CD4-positive, alpha-beta T cell treated with Interleukin-2 at 100 ng/mL for 4 hours (primary cell): Measurements from ENCODE around the gene ENAH.
"Not testable (repeated sequence)": the region's sequence is repeated elsewhere in the genome, so short reads cannot be mapped to it uniquely, and the experiment has no call there.

Source experiments
- DNase-seq: peaks from one replicate; pipeline ENCODE4 v3.0.0-alpha.2; 2020; ENCODE audit warnings: low spot score

The ENAH gene

DNA sequence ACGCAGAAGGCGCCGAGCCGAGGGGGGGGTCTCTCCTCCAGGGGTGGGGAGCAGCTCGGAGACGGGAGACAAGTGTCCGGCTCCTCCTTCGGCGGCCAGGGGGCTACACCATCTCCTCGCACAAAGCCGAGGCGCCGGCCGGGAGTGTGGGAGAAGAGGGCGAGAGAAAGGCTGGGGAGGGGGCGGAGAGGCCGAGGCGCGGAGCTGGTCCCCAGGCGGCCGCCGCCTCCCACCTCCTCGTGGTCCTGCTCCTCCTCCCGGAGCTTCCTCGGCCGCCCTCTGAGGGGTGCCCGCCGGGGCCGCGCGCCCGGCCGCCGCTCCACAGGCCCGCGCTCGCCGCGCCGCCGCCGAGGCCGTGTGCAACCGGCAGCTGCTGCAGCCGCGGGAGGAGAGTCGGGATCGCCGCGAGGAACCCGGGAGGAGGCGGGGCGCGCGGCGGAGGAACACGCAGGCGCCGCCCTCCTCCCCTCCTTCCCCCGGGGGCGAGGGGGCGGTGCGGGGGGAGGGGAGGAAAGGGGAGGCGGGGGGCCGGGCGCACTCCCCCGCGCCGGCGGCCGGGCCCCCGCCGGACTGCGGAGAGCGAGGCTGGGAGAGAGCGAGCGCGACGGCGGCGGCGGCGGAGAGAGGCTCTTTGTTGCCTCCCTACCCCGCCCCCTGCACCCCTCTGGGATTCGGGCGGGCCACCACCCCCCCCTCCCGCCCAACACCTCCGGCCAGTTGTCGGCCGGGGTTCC, at the start of gene ENAH:
TSS of gene ENAH (minus strand) at position 395 of the 734 bp plus-strand sequence. CDS start 433 bp downstream, outside the sequence.
- peak; percentile 8 for DNase-seq

DNA sequence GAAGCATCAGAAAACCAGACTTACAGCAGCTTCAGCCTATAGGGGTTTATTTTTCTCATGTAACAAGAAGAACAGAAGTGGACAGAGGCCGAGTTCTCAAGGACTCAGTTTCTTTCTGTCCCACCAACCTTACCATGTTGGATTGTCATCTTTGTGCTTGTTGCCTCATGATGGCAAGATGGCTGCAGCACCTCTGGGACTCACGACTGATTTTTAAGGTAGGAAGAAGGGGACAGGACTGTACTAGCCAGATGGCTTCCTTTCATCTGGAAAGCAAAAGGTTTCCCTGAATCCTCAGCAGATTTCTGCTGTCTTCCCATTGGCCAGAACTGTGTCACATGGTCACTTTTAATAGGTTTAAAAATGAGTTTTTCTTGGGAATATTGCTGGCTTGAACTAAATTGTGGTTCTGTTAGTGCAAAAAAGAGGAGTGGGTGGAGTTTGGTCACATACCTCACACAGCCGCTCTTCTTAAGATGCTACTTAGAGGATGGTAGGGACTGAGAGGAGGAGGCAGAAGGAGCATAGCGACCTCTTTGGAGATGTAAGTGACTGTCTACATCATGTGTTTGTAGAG, 48.1 kb upstream of the ENAH start:
- no peak for DNase-seq

DNA sequence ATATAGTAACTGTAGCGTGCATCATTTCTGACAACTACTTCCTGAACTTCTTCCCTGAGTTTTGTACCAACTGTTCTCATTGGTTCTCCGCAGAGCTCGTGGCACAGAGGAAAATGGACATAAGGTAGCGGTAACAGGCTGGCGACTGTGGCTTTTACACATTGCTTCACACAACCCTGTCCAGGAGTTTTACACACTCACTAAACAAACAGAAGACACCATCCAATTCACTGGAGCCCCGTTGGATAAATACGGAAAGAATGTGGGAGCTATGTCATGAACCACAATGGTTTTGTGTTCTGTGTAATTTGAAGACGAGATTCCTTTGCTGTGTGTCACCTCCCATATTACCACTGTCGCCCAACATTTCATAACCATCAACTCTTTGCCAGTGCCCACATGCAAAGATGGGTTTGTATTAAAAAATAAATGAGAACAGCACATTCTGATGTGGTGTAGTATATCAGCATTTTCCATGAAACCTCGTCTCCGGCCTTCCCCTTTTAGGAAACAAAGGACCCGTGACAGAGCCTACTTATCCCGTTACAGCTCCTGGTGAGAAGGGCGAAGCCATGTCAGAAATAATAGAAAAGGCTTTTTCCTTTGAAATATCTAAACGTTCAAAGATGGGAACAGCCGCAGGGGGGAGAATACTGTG, 47.4 kb upstream of the ENAH start:
- DNase-seq: no peak

DNA sequence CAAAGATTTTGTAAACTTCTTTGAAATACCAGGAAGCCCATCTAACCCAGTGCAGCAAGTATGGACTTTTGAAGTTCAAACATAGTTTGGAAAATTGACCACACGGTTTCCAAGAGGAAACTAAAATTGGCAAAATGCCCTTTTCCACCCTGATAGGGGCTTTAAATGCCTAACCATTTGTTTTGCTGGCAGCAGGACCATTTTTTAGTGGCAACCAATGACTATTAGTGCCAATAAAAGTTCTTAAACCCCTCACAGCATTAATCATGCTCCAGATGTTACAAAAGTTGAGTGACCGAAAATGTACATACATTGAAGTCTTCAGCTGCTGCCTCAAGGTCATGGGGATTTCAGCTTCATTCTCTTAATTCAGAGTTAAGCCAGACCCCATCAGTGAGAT, 46.4 kb upstream of the ENAH start:
- no peak for DNase-seq

DNA sequence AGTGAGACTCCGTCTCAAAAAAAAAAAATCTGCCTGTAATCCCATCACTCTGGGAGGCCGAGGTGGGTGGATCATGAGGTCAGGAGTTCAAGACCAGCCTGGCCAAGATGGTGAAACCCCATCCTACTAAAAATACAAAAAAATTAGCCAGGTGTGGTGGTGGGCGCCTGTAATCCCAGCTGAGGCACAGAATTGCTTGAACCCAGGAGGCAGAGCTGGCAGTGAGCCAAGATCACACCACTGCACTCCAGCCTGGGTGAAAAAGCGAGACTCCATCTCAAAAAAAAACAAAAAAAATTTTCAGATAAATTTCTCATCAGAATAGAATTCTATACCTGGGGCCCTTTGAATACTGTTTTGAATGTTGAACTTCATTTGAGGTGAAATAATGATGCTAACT, 45.3 kb upstream of the ENAH start:
- not testable (repeated sequence) for DNase-seq

DNA sequence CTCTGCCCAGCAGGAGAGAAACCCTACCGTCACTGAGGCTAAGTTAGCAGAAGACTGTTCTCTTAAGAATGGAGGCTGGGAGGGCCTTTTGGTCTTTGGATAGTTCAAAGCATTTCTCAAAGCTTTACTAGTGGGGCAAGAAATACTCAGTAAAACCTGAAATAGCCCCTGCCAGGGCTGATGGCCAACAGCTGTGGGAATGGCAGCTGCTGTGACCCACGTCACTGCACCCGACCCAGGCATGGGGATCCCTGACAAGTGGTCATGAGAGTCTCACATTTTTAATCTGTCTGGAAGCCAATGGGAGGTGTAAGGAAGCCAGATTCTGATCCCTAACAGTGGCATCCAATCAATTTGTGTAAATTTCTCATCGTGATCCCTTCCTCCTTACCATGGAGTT, 44.5 kb upstream of the ENAH start:
- DNase-seq: no peak

DNA sequence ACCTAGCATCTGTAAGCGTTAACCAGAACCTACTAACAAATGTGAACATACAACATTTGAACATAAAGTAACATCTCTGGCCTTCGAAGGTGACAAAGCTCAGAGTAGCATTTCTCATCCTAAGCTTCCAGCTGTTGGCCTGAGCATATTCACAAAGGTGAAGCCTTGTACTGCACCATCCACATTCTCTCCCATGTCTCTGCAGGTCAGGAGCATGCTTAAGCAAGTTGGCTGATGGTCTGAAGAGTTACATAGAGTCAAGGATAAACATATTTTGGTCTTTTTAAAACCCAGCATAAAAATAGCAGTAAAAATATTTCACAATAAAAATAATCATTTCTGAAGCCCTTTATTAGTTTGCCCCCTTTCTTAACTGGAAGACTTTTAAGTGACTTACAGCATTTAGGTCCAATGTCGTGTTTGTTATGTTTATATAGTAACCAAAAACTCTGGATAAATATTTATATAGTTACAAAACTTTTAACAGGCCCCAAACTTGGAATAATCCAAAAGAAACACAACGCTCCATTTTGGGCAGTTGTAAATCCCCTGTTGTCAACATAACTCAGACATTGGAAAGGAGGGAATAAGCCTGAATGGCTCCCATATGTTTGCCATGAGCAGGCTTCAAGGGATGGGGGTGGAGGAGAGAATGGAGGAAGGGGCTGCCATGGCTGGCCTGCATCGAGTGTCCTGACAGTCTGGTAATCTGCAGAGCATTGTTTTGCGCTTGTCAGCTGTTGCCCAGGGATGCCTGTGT, 42.8 kb upstream of the ENAH start:
- no peak for DNase-seq

DNA sequence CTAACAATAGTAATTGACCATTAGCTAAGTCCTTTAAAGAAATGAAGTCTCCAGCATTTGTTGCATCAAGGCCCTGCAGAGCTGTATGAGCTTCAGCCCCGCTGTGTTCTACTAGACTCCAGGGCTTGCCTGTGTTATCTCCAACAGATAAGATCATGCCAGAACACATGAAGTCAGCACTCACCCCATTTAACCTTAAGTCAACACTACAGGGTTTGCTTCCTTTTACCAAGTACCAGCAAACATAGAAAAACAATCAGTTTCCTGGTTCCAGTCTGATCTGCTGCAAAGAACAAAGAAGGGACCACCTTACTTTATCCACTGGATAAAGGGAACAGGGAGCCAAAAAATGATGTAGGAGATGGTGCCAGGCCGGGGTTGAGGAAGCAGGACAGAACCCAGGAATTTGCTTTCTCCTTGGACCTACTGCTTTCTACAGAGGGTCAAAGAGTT, 41.3 kb upstream of the ENAH start:
- DNase-seq: no peak

DNA sequence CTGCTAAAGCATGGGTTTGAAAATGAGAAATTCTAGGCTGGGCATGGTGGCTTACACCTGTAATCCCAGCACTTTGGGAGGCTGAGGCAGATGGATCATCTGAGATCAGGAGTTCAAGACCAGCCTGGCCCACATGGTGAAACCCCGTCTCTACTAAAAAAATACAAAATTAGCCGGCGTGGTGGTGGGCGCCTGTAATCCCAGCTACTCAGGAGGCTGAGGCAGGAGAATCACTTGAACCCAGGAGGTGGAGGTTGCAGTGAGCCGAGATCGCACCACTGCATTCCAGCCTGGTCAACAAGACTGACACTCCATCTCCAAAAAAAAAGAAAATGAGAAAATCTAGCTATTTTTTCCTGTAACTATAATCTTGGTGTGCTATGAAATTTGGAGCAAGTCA, 40.8 kb upstream of the ENAH start:
- not testable (repeated sequence) for DNase-seq

DNA sequence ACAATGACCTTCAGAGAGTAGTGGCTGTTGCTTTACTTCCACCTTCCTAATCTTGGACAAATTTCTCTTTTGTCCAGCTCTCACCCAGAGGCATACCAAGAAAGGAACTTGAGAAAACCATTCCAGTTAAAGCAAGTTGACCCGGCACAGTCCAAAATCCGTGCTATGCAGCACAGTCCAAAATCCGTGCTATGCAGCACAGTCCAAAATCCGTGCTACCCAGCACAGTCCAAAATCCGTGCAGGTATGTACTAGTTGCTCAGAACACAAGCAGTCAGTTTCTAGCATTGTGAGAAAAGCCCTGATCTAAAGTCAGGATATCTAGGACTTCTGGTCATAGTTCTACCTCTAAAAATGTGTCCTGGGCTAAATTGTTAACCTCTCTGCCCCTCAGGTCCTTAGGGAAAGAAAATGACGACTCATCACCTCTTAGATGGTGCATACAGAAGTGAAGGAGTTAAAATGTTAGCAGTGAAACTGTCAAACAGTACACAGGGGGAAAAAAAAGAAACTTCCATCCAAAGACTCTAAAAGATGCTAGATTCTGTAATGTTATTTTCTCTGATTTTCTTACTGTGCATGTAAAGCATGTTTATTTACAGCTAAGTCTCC, 40.3 kb upstream of the ENAH start:
- DNase-seq: no peak

DNA sequence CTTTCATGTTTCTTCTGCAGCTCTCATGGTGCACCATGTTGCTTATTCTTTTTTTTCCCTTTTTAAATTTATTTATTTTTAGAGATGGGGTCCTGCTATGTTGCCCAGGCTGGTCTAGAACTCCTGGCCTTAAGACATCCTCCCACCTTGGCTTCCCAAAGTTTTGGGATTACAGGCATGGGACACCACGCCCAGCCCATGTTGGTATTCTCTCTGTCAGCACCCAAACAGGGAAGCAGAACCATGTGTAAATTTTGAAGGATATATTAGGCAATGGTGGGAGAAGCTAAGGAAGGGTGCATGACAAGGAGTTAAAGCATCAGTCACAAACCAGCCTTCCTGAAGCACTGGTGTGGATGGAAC, 39.6 kb upstream of the ENAH start:
- no peak for DNase-seq

DNA sequence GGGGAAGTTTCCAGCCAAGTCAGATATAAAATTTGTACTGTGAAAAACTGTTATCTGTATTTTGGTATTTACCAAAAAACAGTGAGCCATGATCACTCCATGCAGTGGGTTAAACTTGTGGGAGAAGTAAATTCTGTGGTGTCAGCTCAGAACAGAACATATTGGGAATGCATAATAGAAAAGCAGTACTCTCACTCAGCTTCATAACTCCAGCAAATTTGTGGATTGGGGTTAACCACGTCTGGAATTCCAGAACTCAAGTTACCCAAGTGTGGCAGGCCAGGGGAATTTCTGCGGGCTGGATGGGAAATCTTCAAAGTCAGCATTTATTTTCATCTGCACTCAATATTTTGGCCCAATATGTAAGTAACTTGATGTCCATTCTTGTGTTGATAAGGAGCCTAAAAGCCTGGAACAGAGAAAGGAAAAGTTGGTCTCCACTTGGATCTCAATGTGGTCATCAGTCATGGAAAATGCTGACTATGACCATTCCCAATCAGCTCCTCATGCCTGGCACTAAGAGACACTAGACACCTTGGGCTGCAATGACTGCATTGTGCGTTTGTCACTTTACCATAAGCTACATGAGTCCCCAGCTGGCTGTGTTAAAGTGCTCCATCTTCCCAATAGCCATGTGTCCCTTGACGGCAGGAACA, 39.1 kb upstream of the ENAH start:
- no peak for DNase-seq

DNA sequence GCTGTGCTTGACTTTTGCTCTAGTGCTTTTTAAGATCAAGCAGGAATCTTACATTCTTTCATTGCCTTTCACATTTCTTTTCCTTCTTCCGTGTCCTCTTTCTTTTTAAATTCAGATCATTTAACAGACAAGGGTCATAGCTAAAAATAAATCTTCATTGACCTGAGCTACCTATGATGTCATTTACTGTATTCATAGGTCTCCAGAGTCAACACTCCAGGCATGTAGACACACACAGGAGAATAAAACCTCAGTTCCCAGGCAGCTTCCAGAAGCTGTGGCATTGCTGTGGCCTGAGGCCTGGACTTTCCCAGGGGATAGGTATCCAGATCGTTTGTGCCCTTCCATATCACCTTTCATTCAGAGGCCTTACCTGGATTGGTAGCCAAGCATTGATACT, 38.5 kb upstream of the ENAH start:
- DNase-seq: no peak

DNA sequence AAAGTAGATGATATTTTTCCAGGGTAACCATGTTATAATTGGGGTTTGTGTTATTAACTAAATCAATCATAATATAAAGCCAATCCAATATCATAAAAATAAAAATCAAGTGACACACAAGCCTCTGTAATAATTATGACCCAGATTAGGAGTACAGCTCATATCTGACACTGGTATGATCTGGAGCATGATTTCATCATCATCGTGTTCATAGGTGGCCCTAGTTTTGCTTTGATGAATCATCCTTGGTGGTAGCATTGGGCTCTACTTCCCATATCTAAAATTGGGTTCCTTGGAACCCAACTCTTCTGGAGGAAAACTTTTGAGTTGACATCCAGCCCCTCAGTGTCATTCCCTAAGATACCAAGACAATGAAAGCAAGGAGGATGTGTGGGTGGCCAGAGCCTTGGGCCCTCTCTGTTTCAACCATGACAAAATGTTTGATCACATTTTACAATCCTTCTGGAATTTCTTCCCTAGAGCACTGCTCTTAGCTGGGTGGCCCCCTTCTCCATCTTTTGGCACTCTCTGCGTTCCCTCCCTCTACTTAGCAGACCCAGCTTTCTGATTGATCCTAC, 37.0 kb upstream of the ENAH start:
- DNase-seq: no peak

DNA sequence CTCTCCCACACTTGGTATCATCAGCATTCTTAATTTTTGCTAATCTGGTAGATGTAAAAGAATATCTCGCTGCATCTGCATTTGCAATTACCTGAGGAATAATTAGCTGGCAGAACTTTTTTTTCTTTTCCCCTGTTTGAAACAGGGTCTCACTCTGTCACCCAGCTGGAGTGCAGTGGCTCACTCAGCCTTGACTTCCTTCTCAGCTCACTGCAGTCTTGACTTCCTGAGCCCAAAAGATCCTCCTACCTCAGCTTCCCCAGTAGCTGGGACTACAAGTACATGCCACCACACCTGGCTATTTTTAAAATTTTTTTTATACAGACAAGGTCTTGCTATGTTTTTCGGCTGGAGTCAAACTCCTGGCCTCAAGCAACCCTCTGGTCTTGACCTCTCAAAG, 35.4 kb upstream of the ENAH start:
- no peak for DNase-seq

DNA sequence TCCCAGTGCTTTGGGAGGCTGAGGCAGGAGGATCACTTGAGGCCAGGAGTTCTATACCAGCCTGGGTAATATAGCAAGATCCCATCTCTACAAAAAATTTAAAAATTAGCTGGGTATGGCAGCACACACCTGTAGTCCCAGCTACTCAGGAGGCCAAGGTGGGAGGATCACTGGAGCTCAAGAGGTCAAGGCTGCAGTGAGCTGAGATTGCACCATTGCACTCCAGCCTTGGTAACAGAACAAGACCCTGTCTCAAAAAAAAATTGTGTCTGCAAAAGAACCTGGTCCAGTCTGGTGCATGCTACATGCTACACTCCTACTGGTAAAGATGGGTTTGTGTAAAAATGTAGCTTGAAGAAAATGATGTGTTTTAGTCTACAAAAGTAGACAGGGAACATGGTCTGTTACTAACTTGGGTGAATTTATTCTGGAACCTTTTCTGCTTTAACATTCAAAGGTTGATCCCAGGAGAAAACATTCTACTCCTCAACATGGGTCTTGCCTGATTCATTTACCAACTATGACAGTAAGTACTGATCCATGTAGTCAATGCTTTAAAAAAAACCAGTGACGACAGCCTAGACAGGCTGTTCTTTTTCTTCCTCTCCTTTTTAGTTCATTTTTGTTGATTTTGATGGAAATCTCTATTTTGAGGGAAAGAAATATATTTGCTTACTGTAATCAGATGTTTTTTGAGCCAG, 32.7 kb upstream of the ENAH start:
- DNase-seq: no peak

DNA sequence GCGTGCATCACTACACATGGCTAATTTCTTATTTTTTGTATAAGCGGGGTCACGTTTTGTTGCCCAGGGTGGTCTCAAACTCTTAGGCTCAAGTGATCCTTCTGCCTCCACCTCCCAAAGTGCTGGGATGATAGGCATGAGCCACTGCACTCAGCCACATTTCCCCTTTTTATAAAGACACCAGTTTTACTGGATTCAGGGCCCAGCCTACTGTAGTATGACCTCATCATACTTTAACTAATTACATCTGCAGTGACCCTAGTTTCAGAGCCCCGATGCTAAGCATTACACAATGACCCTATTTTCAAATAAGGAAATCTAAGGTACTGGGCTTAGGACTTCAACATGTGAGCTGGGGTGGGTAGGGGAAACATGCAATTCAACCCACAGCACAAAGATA, 31.8 kb upstream of the ENAH start:
- no peak for DNase-seq

DNA sequence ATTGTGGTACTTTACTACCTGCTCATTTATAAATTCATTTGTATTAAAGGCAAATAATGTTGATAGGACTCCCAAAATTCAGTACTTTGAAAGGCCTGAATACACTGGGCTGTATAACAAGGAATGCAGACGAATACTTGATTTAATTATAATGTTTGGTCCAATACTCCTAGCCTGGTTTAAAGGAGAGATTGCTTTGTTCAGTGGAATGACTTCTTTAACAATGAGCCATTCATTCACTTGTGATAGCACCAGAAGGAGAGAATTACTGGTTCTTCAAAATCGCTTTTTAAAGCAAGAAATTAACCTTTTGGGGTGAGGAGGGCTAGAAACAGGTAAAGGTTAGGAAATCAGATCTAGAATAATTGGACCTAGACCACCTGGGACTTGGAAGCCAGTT, 28.3 kb upstream of the ENAH start:
- DNase-seq: no peak

DNA sequence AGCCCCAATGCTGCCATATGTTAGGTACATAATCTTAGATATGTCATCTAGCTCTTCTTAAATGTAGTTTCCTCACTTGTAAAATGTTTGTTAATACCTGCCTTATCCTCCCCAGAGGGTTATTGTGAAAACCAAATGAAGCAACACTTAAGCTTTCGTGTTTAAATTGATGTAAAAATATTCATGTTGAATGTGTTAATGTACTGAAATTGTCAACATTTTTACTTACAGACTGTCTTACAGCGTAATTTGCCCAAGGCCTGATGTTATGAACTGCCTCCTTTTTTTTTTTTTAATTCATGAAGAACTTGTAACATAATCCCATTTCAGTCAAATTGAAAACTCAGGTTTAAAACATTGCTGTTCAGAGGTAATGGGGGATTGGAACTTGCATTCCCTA, 25.6 kb upstream of the ENAH start:
- DNase-seq: no peak

DNA sequence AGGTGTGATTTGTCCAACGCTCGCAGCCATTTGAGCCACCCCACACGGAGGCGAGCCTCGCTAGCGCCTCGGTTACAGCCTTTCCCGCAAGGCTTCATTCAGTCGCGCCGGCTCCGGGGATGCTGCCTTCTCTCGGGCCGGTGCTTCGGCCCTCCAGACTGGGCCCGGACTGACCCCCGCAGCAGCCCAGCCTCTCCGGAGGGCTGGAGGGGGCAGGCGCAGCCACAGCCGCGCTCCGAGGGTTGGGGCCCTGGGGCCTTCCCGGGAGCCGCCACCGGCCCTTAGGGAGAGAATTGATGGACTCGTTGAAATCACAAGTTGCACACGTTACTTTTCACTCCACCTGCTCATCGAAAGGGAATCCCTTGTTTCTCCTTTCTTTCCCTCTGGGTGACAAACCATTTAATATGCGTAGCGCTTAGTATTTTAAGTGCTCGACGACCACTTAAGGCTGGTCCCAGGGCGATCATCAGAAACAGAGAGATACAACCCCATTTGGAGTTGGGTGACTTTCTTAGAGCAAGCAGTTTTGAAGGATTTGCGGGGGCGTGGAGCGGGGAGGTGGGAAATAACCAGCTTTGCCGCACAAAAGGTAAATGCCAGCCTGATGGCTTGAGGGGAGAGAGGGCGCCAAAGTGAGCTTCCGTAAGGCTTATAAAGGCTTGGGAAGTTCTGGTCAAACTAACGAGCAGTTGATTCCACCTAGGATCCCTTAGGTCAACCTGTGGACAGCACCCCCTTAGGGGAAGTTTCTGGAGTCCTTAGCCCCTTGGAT, 24.6 kb upstream of the ENAH start:
- no peak for DNase-seq
